Rectal smooth muscle tissue (tissue), 1 donor: ENCODE measurements around the gene KCNG1.
"Not testable (repeated sequence)": the region's sequence is repeated elsewhere in the genome, so short reads cannot be mapped to it uniquely, and the experiment has no call there.

Experiments
- H3K27ac ChIP-seq: one replicate; pipeline ENCODE4 v1.7.0; 2013; ENCODE audit warnings: low read depth, low read length, inconsistent platforms
- H3K27me3 ChIP-seq: one replicate; pipeline ENCODE4 v1.7.0; 2013; ENCODE audit warnings: low read length; ENCODE audit not compliant: control insufficient read depth, insufficient read depth
- H3K36me3 ChIP-seq: one replicate; pipeline ENCODE4 v1.7.0; 2013; ENCODE audit warnings: low read length; ENCODE audit not compliant: control insufficient read depth, insufficient read depth
- H3K4me1 ChIP-seq: one replicate; pipeline ENCODE4 v1.7.0; 2013; ENCODE audit warnings: low read length; ENCODE audit not compliant: control insufficient read depth, insufficient read depth
- H3K4me3 ChIP-seq: one replicate; pipeline ENCODE4 v1.7.0; 2013; ENCODE audit warnings: low read length
- H3K9ac ChIP-seq: one replicate; pipeline ENCODE4 v1.7.0; 2013; ENCODE audit warnings: low read length

The KCNG1 gene

GRCh38 chr20:51046021-51046985 is 23.4 kb upstream of the KCNG1 start:
- Histone ChIP-seq H3K27ac (no peak overlapping the region), H3K4me3 (no peak overlapping the region), H3K27me3 (no peaks in the 10 kb centered on the region), H3K36me3 (no peaks in the 10 kb centered on the region), H3K4me1 (no peaks in the 10 kb centered on the region), H3K9ac (no peak overlapping the region)

GRCh38 chr20:51045492-51045891 is 22.6 kb upstream of the KCNG1 start:
- H3K27me3 ChIP-seq, H3K9ac ChIP-seq, H3K27ac ChIP-seq, H3K4me3 ChIP-seq, H3K36me3 ChIP-seq, H3K4me1 ChIP-seq: not testable (repeated sequence)

- H3K36me3 ChIP-seq = no peaks in the 10 kb centered on the region
- H3K27me3 ChIP-seq = peaks cover 3% of the 10 kb centered on the region
- H3K9ac ChIP-seq = no peak overlapping the region
- no peaks in the 10 kb centered on the region for H3K4me1 ChIP-seq
- H3K27ac ChIP-seq = no peak overlapping the region
- H3K4me3 ChIP-seq = no peak overlapping the region
Measured at GRCh38 chr20:51044796-51045195, 21.9 kb upstream of the KCNG1 start.

GRCh38 chr20:51043811-51044210 is 20.9 kb upstream of the KCNG1 start:
- H3K27me3 ChIP-seq = peaks cover 3% of the 10 kb centered on the region
- no peak overlapping the region for H3K27ac ChIP-seq
- no peaks in the 10 kb centered on the region for H3K4me1 ChIP-seq
- H3K36me3 ChIP-seq = no peaks in the 10 kb centered on the region
- H3K9ac ChIP-seq = no peak overlapping the region
- H3K4me3 ChIP-seq = no peak overlapping the region

GRCh38 chr20:51042657-51043247 is 19.8 kb upstream of the KCNG1 start:
- Histone ChIP-seq H3K27ac (no peak overlapping the region), H3K36me3 (no peaks in the 10 kb centered on the region), H3K27me3 (peaks cover 3% of the 10 kb centered on the region), H3K4me1 (no peaks in the 10 kb centered on the region), H3K4me3 (no peak overlapping the region), H3K9ac (no peak overlapping the region)

- Histone ChIP-seq H3K27me3 (peaks cover 3% of the 10 kb centered on the region), H3K36me3 (no peaks in the 10 kb centered on the region), H3K27ac (no peak overlapping the region), H3K4me1 (no peaks in the 10 kb centered on the region), H3K4me3 (no peak overlapping the region), H3K9ac (no peak overlapping the region)
Measured at GRCh38 chr20:51042064-51042463, 19.2 kb upstream of the KCNG1 start.

- H3K4me3 ChIP-seq = no peak overlapping the region
- H3K27ac ChIP-seq = no peak overlapping the region
- H3K36me3 ChIP-seq = no peaks in the 10 kb centered on the region
- no peaks in the 10 kb centered on the region for H3K4me1 ChIP-seq
- H3K9ac ChIP-seq = no peak overlapping the region
- H3K27me3 ChIP-seq = peaks cover 3% of the 10 kb centered on the region
Measured at GRCh38 chr20:51037532-51038115, 14.7 kb upstream of the KCNG1 start.

- Histone ChIP-seq H3K4me3 (no peak overlapping the region), H3K4me1 (no peaks in the 10 kb centered on the region), H3K9ac (no peak overlapping the region), H3K27ac (no peak overlapping the region), H3K36me3 (no peaks in the 10 kb centered on the region), H3K27me3 (peaks cover 3% of the 10 kb centered on the region)
Measured at GRCh38 chr20:51036827-51037531, 14.1 kb upstream of the KCNG1 start.

- H3K27ac ChIP-seq = no peak overlapping the region
- H3K36me3 ChIP-seq = no peaks in the 10 kb centered on the region
- H3K4me3 ChIP-seq = no peak overlapping the region
- no peak overlapping the region for H3K9ac ChIP-seq
- H3K27me3 ChIP-seq = peaks cover 3% of the 10 kb centered on the region
- no peaks in the 10 kb centered on the region for H3K4me1 ChIP-seq
Measured at GRCh38 chr20:51036226-51036625, 13.3 kb upstream of the KCNG1 start.

GRCh38 chr20:51034988-51035656 is 12.2 kb upstream of the KCNG1 start:
- H3K36me3 ChIP-seq = no peaks in the 10 kb centered on the region
- H3K4me1 ChIP-seq = no peaks in the 10 kb centered on the region
- no peak overlapping the region for H3K4me3 ChIP-seq
- H3K27me3 ChIP-seq = peaks cover under 1% of the 10 kb centered on the region
- H3K9ac ChIP-seq = no peak overlapping the region
- H3K27ac ChIP-seq = no peak overlapping the region

GRCh38 chr20:51034476-51034875 is 11.6 kb upstream of the KCNG1 start:
- H3K27me3 ChIP-seq = no peaks in the 10 kb centered on the region
- H3K9ac ChIP-seq = no peak overlapping the region
- H3K36me3 ChIP-seq = no peaks in the 10 kb centered on the region
- H3K4me1 ChIP-seq = no peaks in the 10 kb centered on the region
- no peak overlapping the region for H3K4me3 ChIP-seq
- H3K27ac ChIP-seq = no peak overlapping the region
